KMS-11 (cell line): ENCODE measurements around the gene MSI2.

ENCODE experiments used
- H2AFZ ChIP-seq: fragments of 200-600 bp; sonication (generic); 2 replicates; pipeline ENCODE4 v1.6.1; 2016; ENCODE audit warnings: antibody characterized with exemption, mixed run types, low read depth
- H3K27ac ChIP-seq: fragments of 200-600 bp; sonication (generic); 2 replicates; pipeline ENCODE4 v1.6.1; 2016; ENCODE audit warnings: mild to moderate bottlenecking, mixed run types
- H3K27me3 ChIP-seq: fragments of 200-600 bp; sonication (generic); 2 replicates; pipeline ENCODE4 v1.6.1; 2017; ENCODE audit warnings: mild to moderate bottlenecking, low read depth, mixed run types, moderate library complexity; ENCODE audit not compliant: insufficient read depth
- H3K36me3 ChIP-seq: fragments of 200-600 bp; sonication (generic); 2 replicates; pipeline ENCODE4 v1.6.1; 2017; ENCODE audit warnings: mild to moderate bottlenecking, mixed run types; ENCODE audit not compliant: insufficient read depth
- H3K4me1 ChIP-seq: fragments of 200-600 bp; sonication (generic); 2 replicates; pipeline ENCODE4 v1.6.1; 2016; ENCODE audit warnings: mild to moderate bottlenecking, low read depth, mixed run types; ENCODE audit not compliant: poor library complexity, severe bottlenecking
- H3K4me2 ChIP-seq: fragments of 200-600 bp; sonication (generic); 2 replicates; pipeline ENCODE4 v1.7.0; 2016; ENCODE audit warnings: mild to moderate bottlenecking, mixed run types
- H3K4me3 ChIP-seq: fragments of 200-600 bp; sonication (generic); IDR thresholded peaks from 2 replicates; pipeline ENCODE4 v1.6.1; 2017; ENCODE audit warnings: low read depth, low read length, mixed read lengths; ENCODE audit not compliant: insufficient read depth
- H3K79me2 ChIP-seq: fragments of 200-600 bp; sonication (generic); 2 replicates; pipeline ENCODE4 v1.6.1; 2016; ENCODE audit warnings: low read depth, mixed run types; ENCODE audit not compliant: insufficient read depth
- H3K9ac ChIP-seq: fragments of 200-600 bp; sonication (generic); 2 replicates; pipeline ENCODE4 v1.6.1; 2016; ENCODE audit warnings: mild to moderate bottlenecking, mixed run types
- H4K20me1 ChIP-seq: fragments of 200-600 bp; sonication (generic); 2 replicates; pipeline ENCODE4 v1.6.1; 2016; ENCODE audit warnings: mild to moderate bottlenecking, mixed run types; ENCODE audit not compliant: insufficient read depth
- TF ChIP-seq, protein P1 (sequence below): fragments of 200-600 bp; sonication (generic); conservative IDR thresholded peaks from 2 replicates; pipeline ENCODE4 v1.6.1; 2017; ENCODE audit warnings: low read depth, mild to moderate bottlenecking, antibody characterized with exemption, low read length, moderate library complexity, mixed read lengths

Gene MSI2

DNA sequence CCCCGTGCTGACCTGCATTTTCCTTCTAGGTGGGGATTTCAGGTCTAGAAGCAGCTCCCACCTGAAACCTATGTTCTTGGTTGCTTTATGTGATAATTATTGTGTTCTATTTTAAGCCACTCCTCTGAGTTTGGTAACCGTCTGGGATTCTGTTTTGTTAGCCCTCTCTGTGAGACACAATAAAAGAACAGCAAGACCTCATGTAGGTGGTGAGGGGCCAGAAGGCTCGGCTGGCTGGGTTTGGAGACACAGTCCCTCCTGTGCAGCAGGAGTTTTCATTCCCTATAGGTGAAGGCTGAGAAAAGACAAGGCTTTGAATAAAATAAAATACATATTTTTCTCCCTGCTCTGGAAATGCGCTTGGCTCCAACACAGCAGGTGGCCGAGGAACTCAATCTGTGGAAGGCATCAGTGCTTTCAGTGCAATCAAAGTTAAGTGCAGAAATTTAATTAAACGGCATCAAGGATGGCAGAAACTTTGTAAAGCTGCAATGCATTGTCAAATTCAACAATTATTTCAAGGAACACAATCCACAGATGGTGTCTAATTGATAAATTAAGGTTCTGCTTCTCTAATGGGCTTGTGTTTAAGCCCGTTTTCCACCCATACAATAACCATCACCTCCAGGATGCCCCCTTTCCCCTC lies 107.8 kb downstream of the MSI2 start:
- H3K4me1 ChIP-seq = peaks cover 99% of the 10 kb centered on the region
- no peaks in the 10 kb centered on the region for H3K36me3 ChIP-seq
- TF ChIP-seq, protein P1, sequence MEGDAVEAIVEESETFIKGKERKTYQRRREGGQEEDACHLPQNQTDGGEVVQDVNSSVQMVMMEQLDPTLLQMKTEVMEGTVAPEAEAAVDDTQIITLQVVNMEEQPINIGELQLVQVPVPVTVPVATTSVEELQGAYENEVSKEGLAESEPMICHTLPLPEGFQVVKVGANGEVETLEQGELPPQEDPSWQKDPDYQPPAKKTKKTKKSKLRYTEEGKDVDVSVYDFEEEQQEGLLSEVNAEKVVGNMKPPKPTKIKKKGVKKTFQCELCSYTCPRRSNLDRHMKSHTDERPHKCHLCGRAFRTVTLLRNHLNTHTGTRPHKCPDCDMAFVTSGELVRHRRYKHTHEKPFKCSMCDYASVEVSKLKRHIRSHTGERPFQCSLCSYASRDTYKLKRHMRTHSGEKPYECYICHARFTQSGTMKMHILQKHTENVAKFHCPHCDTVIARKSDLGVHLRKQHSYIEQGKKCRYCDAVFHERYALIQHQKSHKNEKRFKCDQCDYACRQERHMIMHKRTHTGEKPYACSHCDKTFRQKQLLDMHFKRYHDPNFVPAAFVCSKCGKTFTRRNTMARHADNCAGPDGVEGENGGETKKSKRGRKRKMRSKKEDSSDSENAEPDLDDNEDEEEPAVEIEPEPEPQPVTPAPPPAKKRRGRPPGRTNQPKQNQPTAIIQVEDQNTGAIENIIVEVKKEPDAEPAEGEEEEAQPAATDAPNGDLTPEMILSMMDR = no peak
- no peak overlapping the region for H3K27ac ChIP-seq
- no peaks in the 10 kb centered on the region for H3K27me3 ChIP-seq
- no peak overlapping the region for H3K4me2 ChIP-seq
- no peak overlapping the region for H3K4me3 ChIP-seq
- no peak overlapping the region for H2AFZ ChIP-seq
- no peaks in the 10 kb centered on the region for H4K20me1 ChIP-seq
- no peak overlapping the region for H3K9ac ChIP-seq
- H3K79me2 ChIP-seq = peaks cover 94% of the 10 kb centered on the region

DNA sequence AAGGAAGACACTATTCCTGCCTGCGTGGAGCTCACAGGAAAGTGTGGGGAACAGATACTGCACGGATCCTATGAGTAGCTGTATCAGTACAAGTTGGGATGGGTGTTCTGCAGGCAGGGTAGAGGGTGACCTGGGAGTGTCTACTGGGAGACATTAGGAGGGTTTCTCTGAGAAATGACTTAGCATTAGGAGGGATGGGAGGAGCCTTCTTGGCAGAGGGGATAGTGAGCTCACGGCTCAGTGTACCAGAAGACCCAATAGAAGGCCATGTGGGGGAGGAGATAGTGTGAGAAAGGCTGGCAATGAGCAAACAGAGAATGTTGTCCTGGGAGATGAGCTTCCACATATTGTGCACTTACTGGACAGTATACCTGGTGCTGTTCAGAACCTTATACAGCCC lies 109.1 kb downstream of the MSI2 start:
- H3K27ac ChIP-seq = no peak overlapping the region
- H3K4me3 ChIP-seq = no peak overlapping the region
- H3K4me2 ChIP-seq = no peak overlapping the region
- TF ChIP-seq, protein P1 = no peak
- no peaks in the 10 kb centered on the region for H3K36me3 ChIP-seq
- H3K27me3 ChIP-seq = no peaks in the 10 kb centered on the region
- H4K20me1 ChIP-seq = no peaks in the 10 kb centered on the region
- no peak overlapping the region for H2AFZ ChIP-seq
- peaks cover 94% of the 10 kb centered on the region for H3K79me2 ChIP-seq
- H3K4me1 ChIP-seq = peaks cover 99% of the 10 kb centered on the region
- H3K9ac ChIP-seq = no peak overlapping the region

DNA sequence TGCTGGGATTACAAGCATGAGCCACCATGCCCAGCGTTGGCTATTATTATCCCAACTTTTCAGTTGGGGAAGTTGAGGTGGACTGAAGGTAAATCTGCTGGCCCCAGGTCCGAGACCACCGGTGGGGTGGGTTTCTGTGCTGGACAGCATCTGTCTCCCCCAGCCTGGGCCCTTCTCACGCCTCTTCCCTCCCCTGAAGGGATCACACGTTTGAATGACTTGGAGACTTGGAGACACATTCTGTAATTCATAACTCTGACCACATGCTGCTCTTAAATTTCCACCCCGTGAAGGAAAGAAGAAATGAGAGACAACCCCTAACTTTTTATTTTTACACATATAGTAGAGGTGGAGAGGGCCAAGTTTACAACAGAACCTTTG lies 109.8 kb downstream of the MSI2 start:
- Histone ChIP-seq H3K79me2 (peaks cover 94% of the 10 kb centered on the region), H4K20me1 (no peaks in the 10 kb centered on the region), H3K9ac (no peak overlapping the region), H3K4me2 (no peak overlapping the region; the same call in 1 of the 2 replicates), H3K4me3 (no peak overlapping the region), H3K4me1 (peaks cover 99% of the 10 kb centered on the region), H2AFZ (no peak overlapping the region), H3K27me3 (no peaks in the 10 kb centered on the region), H3K36me3 (no peaks in the 10 kb centered on the region), H3K27ac (no peak overlapping the region)
- TF ChIP-seq, protein P1 = 0 out of 2 replicates have a peak, but pooled peaks have one; percentile 12

DNA sequence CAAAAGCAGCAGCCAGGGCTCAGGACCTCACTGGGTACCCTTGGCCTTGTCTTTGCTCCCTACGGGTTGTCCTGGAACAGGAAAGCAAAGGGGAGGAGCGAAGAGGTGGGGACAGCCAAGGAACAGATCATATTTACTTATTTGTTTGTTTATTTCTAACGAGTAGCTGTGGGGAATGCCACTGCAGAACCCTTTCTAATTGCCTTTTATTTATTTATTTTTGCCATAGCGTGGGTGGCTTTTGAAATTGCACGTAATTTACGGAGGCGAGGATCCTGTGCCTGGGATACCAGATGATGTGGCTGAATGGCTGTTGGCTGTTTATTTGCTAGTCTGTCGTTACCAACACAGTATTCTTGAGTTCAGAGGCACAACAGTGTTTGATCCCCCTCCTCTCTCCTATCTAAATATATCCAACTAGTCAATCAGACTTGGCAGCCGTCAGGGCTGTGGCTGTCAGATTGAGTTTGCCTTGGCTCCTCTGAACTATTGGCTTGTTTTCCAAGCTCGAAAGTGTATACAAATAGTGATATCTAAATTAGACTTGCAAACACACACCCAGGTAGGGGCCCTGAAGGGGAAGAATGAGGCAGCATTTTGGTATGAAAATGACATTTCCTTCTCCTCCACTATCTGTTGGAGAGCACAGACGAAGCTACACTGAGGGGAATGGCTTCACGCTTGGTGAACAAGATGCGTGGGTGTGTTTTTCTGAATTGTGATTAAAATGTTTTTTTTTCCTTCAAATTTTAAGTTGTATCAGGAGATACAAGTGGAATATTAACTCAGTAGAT lies 110.4 kb downstream of the MSI2 start:
- Histone ChIP-seq H4K20me1 (no peaks in the 10 kb centered on the region), H3K4me1 (peaks cover 98% of the 10 kb centered on the region), H3K36me3 (no peaks in the 10 kb centered on the region), H2AFZ (no peak overlapping the region), H3K4me3 (no peak overlapping the region), H3K9ac (no peak overlapping the region), H3K27me3 (no peaks in the 10 kb centered on the region), H3K4me2 (peak overlapping the region; percentile 91; the same call in 1 of the 2 replicates), H3K79me2 (peaks cover 89% of the 10 kb centered on the region), H3K27ac (peak overlapping the region; percentile 76; the same call in 1 of the 2 replicates)
- TF ChIP-seq, protein P1 = 0 out of 2 replicates have a peak, but pooled peaks have one; percentile 1
